Activated CD4-positive, alpha-beta T cell treated with anti-CD3 and anti-CD28 coated beads, Interleukin-2, amount 10 ng/mL, durations not matched to agents 7 days and 5 days (primary cell): ENCODE measurements around the gene EEFSEC. TPM values are rescaled to one million over a fixed set of nuclear protein-coding genes. Genes with fewer than 3 reads are reported as not detected.

Experiments used
- CTCF ChIA-PET: fragments of 350-600 bp; sonication (Branson Sonifier 250); formaldehyde crosslinking; loops from one replicate; lab custom pipeline; 2021; ENCODE audit warnings: antibody characterized with exemption; lab: Charles Lee
- POLR2A ChIA-PET: fragments of 350-600 bp; sonication (Branson Sonifier 250); formaldehyde crosslinking; loops from one replicate; lab custom pipeline; 2021; ENCODE audit warnings: antibody characterized with exemption; lab: Charles Lee
- DNase-seq: peaks from one replicate; pipeline ENCODE4 v3.0.0-alpha.2; 2020
- H3K27ac Mint-ChIP-seq: one replicate; pipeline ENCODE4 v1.8.0; 2021; ENCODE audit warnings: mild to moderate bottlenecking, moderate library complexity, mixed read lengths
- H3K27me3 Mint-ChIP-seq: one replicate; pipeline ENCODE4 v1.8.0; 2021; ENCODE audit warnings: mixed read lengths
- H3K36me3 Mint-ChIP-seq: one replicate; pipeline ENCODE4 v1.8.0; 2021; ENCODE audit warnings: low read depth, mixed read lengths
- H3K4me1 Mint-ChIP-seq: one replicate; pipeline ENCODE4 v1.8.0; 2021; ENCODE audit warnings: mixed read lengths
- H3K4me3 Mint-ChIP-seq: one replicate; pipeline ENCODE4 v1.8.0; 2021; ENCODE audit warnings: mild to moderate bottlenecking, moderate library complexity, mixed read lengths
- H3K9me3 Mint-ChIP-seq: one replicate; pipeline ENCODE4 v1.8.0; 2021; ENCODE audit warnings: mixed read lengths
- total RNA-seq, 2 experiments: library from RNA; stranded (reverse); gene quantifications; one replicate each; pipeline ENCODE4 v1.2.3, GENCODE V29; 2021

EEFSEC gene
- total RNA-seq, 2 experiments from 2014 or later: 16.6 to 17.1 TPM

- POLR2A ChIA-PET: no interaction called here
- Mint-ChIP-seq H3K36me3 (no peaks in the 10 kb centered on the region), H3K4me1 (no peaks in the 10 kb centered on the region), H3K9me3 (no peaks in the 10 kb centered on the region), H3K4me3 (no peak overlapping the region), H3K27me3 (no peaks in the 10 kb centered on the region), H3K27ac (no peak overlapping the region)
- DNase-seq: no peak
- CTCF ChIA-PET: no interaction called here
Observed at GRCh38 chr3:128276577-128277183, 123.4 kb downstream of the EEFSEC start.

DNA sequence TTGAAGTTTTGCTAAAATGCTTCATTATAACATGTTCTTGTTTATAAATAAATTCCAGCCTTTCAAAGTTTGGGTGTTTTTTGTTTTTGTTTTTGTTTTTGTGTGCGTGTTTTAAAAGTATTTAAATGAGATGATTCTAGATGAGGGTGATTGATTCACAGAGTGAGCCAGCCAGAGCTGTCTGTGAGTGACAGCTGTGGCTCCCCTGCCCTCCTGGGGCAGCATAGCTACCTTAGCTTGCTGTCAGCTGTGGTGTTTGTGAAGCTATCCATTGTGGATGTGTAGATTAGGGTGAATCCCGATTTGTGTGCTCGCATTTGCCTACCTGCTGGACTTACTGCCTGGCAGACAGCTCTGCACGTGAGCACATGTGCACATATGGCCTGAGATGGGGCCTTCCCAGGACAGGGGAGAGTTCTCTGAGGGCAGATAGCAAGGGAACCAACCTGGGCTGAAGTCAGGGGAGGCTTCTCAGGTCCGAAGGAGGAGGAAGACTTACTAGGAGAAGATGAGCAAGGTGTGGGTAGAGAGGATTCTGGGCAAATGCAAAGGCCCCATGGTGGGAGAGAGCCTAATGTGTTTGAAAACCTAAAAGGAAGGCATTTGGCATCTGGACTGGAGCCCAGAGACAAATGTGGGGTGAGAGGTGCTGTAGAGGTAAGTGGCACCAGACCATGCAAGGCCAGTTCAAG is 124.2 kb downstream of the EEFSEC start:
- ChIA-PET CTCF (no interaction called here), POLR2A (no interaction called here)
- DNase-seq: no peak
- peak overlapping the region; percentile 20 for H3K27ac Mint-ChIP-seq
- H3K4me3 Mint-ChIP-seq: no peak overlapping the region
- no peaks in the 10 kb centered on the region for H3K36me3 Mint-ChIP-seq
- no peaks in the 10 kb centered on the region for H3K9me3 Mint-ChIP-seq
- H3K4me1 Mint-ChIP-seq: no peaks in the 10 kb centered on the region
- no peaks in the 10 kb centered on the region for H3K27me3 Mint-ChIP-seq

GRCh38 chr3:128278130-128278529 is 124.8 kb downstream of the EEFSEC start:
- H3K4me3 Mint-ChIP-seq: no peak overlapping the region
- no peaks in the 10 kb centered on the region for H3K27me3 Mint-ChIP-seq
- ChIA-PET POLR2A (no interaction called here), CTCF (no interaction called here)
- DNase-seq: no peak
- H3K4me1 Mint-ChIP-seq: no peaks in the 10 kb centered on the region
- H3K27ac Mint-ChIP-seq: peak overlapping the region; percentile 20
- no peaks in the 10 kb centered on the region for H3K36me3 Mint-ChIP-seq
- no peaks in the 10 kb centered on the region for H3K9me3 Mint-ChIP-seq

DNA sequence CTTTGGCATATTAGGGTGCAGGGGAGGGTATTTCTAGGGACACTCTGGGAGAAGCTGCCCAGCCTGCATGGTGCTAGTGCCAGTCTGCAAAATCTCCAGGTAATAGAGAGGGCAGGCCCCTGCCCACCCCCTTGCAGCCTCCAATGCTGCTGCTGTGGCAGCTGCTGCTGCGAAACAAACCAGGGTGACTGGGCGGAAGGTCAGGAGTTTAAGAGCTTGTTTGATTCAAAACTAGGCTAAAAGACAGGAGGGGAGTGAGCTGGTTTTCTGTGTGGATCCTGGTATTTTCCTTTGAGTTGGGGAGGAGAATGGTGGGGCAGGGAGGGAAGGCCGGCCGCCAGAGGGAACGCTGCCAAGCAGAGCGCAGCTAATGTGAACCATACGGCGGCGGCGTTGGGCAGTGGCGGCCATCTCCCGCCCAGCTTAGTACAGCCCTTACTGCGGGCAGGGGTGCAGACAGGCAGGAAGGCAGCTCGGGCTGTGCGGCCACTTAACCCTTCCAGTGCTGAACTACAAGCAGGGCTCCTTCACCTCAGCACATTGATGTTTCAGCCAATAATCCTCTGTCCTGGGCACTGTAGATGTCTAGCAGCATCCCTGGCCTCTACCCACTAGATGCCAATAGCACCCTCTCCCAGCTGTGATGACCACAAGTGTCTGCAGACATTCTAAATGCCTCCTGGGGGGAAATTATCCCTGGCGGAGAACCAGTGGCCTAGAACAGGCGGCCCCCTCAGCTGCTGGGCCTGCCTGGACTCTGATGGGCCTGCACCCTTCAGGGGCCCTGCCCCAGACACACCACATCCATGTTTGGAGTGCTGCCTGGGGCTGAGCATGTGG is 125.7 kb downstream of the EEFSEC start:
- no peak for DNase-seq
- CTCF ChIA-PET: no interaction called here
- Mint-ChIP-seq H3K9me3 (no peaks in the 10 kb centered on the region), H3K4me3 (no peak overlapping the region), H3K27ac (no peak overlapping the region), H3K27me3 (no peaks in the 10 kb centered on the region), H3K4me1 (no peaks in the 10 kb centered on the region), H3K36me3 (no peaks in the 10 kb centered on the region)
- POLR2A ChIA-PET: no interaction called here

DNA sequence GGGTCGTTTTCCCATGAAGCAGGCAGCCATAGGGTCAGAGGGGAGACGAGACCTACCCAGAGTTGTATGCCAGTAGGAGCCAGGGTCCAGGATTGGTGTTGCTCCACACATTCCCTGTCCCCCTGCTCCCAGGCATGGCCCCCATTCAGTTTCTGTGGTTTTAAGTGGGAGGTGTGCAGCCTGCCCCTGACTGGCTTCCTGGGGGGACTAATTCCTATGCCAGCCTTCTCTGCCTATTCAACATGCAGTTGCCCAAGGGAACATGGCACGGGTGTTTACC is 126.3 kb downstream of the EEFSEC start:
- Mint-ChIP-seq H3K27me3 (no peaks in the 10 kb centered on the region), H3K4me3 (no peak overlapping the region), H3K9me3 (no peaks in the 10 kb centered on the region), H3K27ac (no peak overlapping the region), H3K4me1 (no peaks in the 10 kb centered on the region), H3K36me3 (no peaks in the 10 kb centered on the region)
- POLR2A ChIA-PET: interaction anchor here (0.6 kb wide), 1 partner anchor 13 kb away, joined by 3 read pairs; no protein-coding TSS in a partner anchor
- no peak for DNase-seq
- CTCF ChIA-PET: no interaction called here

DNA sequence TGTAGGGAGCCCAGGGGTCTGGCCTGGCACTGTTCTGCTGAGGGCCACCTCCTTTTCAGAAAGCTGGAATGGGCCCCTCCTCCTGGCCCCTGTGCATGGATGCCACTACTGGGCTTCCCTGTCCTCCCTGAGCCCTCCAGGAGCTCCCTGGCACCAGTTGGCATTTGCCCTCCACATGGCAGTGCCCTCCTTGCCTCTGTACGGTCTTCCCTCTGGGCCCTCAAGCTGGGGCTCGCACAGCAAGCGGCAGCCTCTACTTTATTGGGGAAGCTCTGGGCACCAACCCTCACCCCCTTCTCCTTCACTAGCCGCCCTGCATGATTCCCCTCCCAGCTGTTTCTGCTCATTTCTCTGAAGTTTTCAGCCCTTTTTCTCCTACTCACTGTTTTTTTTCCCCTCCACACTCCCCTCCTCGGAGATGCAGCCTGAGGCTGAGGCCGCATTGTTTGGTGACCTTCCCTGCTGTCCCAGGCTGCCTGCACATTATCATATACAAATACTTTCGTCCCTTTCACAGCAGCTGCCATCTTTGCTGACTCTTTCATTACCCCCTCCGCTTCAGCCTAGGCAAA is 127.3 kb downstream of the EEFSEC start:
- Mint-ChIP-seq H3K4me1 (no peaks in the 10 kb centered on the region), H3K27me3 (no peaks in the 10 kb centered on the region), H3K27ac (peak overlapping the region; percentile 60), H3K36me3 (no peaks in the 10 kb centered on the region), H3K9me3 (no peaks in the 10 kb centered on the region), H3K4me3 (no peak overlapping the region)
- ChIA-PET CTCF (no interaction called here), POLR2A (no interaction called here)
- DNase-seq: no peak

GRCh38 chr3:128281056-128281455 is 127.8 kb downstream of the EEFSEC start:
- Mint-ChIP-seq H3K9me3 (no peaks in the 10 kb centered on the region), H3K27me3 (no peaks in the 10 kb centered on the region), H3K4me3 (no peak overlapping the region), H3K36me3 (no peaks in the 10 kb centered on the region), H3K27ac (no peak overlapping the region), H3K4me1 (no peaks in the 10 kb centered on the region)
- ChIA-PET POLR2A (no interaction called here), CTCF (no interaction called here)
- no peak for DNase-seq

DNA sequence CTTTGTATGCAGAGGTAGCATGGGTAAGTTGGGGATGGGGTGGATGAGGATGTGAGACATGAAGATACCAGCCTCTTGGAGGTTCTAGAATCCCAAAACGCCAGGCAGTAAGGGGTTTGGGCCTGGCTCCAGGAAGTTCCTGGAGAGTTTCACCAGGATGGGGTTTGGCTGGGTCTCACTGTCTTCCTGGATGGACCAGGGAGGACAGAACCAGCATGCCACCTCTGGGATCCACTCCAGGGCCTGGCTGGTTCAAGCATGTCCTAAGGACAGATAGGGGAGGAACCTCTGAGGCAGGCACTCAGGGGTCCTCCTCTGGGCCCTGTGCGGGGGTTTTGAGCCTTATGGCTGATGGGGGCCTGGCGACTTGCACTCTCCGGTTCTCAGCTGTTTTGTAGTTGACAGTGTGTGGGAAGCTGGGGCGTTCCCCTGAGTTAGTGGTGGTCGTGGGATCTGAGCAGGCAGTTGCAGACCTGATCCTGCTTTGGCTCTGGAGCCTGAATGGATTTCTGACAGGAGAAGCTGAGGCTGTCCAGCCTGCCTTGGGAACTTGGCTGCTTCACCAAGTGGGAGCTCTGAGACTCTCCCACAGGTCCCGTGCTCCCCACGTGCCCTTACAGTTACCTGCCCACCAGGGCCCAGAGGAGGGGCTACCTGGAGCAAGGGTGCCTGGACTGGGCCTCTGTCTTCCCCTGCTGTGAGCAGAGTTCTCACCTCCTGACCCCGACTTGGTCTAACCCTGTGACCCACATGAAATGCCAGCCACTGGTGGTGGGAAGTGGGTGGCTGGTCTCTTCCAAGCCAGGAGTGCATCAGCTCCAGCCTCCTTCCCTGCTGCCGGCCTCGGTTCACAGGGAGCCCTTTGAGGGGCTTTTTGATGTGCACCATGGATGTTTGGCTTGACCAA is 128.4 kb downstream of the EEFSEC start:
- Mint-ChIP-seq H3K9me3 (no peaks in the 10 kb centered on the region), H3K27ac (no peak overlapping the region), H3K4me1 (no peaks in the 10 kb centered on the region), H3K4me3 (no peak overlapping the region), H3K36me3 (no peaks in the 10 kb centered on the region), H3K27me3 (no peaks in the 10 kb centered on the region)
- ChIA-PET CTCF (interaction anchor here (0.6 to 1.3 kb wide), 3 partner anchors 9 to 106 kb away, joined by 3 to 4 read pairs (median 3); no protein-coding TSS in a partner anchor), POLR2A (no interaction called here)
- DNase-seq: no peak

DNA sequence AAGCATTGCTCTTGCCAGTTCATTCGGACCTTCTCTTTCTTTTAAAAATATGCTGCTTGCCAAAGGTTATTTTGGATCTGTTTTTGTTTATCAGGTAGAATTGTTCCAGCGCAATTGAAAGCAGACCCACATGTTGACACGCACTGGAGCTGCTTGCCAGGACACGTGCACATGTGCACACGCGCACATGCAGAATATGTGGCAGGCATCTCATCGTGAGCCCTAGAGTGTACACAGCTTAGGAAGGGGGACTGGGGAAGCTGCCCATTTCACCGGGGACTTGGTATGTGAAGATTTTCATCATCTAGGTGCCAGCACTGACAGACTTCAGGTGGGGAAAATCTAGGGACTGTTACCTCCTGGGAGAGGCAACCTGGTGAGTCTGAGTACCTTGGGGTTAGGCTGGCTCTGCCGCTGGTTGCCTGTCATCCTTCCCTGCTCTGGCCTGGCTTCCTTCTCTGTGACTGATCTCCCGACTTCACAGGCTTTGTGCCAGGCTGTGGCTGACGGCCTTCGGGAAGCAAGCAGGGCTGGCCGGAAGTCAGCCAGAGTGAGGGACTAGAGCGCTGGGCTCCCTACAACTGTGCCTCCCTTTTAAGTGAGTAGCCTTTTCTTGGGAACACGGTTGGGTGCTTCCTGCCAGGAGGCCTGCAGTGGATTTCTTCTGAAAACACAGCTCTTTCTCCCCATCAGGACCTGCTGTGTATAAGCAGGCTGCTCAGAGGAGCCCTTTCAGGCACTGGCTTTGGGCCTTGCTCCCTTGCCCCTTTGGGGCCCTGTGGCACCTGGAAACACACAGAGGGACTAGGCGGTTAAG is 129.3 kb downstream of the EEFSEC start:
- Mint-ChIP-seq H3K36me3 (peaks cover 4% of the 10 kb centered on the region), H3K4me1 (no peaks in the 10 kb centered on the region), H3K4me3 (no peak overlapping the region), H3K27me3 (no peaks in the 10 kb centered on the region), H3K9me3 (no peaks in the 10 kb centered on the region), H3K27ac (no peak overlapping the region)
- no peak for DNase-seq
- ChIA-PET POLR2A (no interaction called here), CTCF (interaction anchor here (0.9 to 1.3 kb wide), 2 partner anchors 10 to 20 kb away, joined by 3 to 4 read pairs; no protein-coding TSS in a partner anchor)

- no peak overlapping the region for H3K27ac Mint-ChIP-seq
- DNase-seq: no peak
- H3K4me3 Mint-ChIP-seq: no peak overlapping the region
- no peaks in the 10 kb centered on the region for H3K27me3 Mint-ChIP-seq
- peaks cover 9% of the 10 kb centered on the region for H3K36me3 Mint-ChIP-seq
- no peaks in the 10 kb centered on the region for H3K4me1 Mint-ChIP-seq
- ChIA-PET CTCF (interaction anchor here (1.3 kb wide), 1 partner anchor 23 kb away, joined by 3 read pairs; no protein-coding TSS in a partner anchor), POLR2A (no interaction called here)
- no peaks in the 10 kb centered on the region for H3K9me3 Mint-ChIP-seq
Observed at GRCh38 chr3:128283421-128283820, 130.1 kb downstream of the EEFSEC start.

DNA sequence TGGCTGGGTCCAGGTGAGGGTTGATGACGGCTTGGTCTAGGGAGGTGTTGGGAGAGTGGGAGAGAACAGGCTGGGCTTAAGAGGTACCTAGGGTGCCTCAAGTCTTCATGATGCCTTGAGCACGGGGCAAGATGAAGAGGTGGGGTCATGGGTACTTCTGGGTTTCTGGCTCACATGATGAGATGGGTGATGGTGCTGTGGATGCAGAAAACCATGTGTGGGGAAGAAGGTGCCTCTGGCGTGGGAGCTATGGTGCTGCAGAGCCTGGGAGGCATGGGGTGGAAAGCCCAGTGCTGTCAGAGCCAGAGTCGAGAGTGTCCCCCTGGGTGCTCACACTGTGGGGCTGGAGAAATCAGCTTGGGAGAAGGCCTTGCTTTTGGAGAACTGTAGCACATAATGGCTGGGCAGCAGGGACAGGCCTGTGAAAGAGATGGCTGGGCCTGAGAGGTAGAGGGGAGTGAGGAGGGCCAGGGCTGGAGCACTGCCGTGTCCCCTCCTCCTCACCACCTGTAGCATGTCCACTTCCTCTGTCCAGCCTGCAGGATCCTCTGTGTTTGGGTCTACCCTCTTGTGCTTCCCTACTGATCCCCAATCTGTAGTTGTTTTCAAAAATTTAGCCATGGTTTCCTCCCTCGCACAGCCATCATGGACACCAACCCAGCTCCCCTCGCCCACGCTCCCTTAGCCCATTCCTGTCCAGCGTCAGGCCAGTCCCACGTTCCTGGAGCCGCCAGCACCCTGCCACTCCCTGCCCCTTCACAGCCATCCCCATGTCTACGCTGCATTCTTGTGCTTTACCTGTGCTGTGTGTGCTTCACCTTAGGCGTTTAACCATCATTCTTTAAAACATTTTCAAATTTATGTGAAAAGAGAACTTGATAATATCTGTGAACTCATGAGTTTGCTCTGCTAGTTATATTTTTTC is 132.0 kb downstream of the EEFSEC start:
- no peak overlapping the region for H3K4me3 Mint-ChIP-seq
- peaks cover 2% of the 10 kb centered on the region for H3K9me3 Mint-ChIP-seq
- H3K27ac Mint-ChIP-seq: no peak overlapping the region
- CTCF ChIA-PET: interaction anchor here (0.9 to 1.6 kb wide), 2 partner anchors 10 to 41 kb away, joined by 3 to 5 read pairs; no protein-coding TSS in a partner anchor
- H3K27me3 Mint-ChIP-seq: no peaks in the 10 kb centered on the region
- POLR2A ChIA-PET: no interaction called here
- H3K36me3 Mint-ChIP-seq: peaks cover 20% of the 10 kb centered on the region
- no peaks in the 10 kb centered on the region for H3K4me1 Mint-ChIP-seq
- DNase-seq: no peak
